Choroid plexus epithelial cell (primary cell): ENCODE results near the gene PHACTR2.
"Not testable (repeated sequence)": the region's sequence is repeated elsewhere in the genome, so short reads cannot be mapped to it uniquely, and the experiment has no call there.

Source experiments
- DNase-seq: peaks from one replicate; pipeline ENCODE4 v3.0.0-alpha.2; 2010; ENCODE audit warnings: low read depth
- H3K4me3 ChIP-seq: 2 replicates; pipeline ENCODE4 v1.5.1; 2011; ENCODE audit warnings: low read depth, mild to moderate bottlenecking, control low read depth, low read length, moderate library complexity
- TF ChIP-seq, protein P1 (sequence below): conservative IDR thresholded peaks from 2 replicates; pipeline ENCODE4 v1.5.1; 2011; ENCODE audit warnings: low read depth, mild to moderate bottlenecking, control low read depth, inconsistent platforms, low read length, moderate library complexity

Gene PHACTR2

DNA sequence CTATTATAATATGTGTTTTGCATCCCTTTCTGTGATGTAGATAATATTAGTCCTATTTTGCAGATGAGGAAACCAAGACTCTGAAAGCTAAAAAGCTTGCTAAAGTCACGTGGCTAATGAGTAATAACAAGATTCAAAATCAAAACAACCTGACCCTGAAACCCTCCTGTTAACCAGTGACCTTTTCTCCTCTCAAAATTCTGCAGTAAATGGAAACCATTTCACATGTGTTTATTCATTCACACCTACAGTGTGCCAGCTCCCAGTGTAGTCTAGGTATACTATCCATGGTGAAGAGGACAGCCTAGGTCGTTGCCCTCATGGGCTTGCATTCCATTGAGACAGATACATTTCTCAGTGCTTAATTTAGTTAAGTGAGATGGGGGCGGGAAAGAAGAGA, 30.6 kb upstream of the PHACTR2 start:
- no peak for DNase-seq
- TF ChIP-seq, protein P1, sequence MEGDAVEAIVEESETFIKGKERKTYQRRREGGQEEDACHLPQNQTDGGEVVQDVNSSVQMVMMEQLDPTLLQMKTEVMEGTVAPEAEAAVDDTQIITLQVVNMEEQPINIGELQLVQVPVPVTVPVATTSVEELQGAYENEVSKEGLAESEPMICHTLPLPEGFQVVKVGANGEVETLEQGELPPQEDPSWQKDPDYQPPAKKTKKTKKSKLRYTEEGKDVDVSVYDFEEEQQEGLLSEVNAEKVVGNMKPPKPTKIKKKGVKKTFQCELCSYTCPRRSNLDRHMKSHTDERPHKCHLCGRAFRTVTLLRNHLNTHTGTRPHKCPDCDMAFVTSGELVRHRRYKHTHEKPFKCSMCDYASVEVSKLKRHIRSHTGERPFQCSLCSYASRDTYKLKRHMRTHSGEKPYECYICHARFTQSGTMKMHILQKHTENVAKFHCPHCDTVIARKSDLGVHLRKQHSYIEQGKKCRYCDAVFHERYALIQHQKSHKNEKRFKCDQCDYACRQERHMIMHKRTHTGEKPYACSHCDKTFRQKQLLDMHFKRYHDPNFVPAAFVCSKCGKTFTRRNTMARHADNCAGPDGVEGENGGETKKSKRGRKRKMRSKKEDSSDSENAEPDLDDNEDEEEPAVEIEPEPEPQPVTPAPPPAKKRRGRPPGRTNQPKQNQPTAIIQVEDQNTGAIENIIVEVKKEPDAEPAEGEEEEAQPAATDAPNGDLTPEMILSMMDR: no peak
- H3K4me3 ChIP-seq: no peak overlapping the region

DNA sequence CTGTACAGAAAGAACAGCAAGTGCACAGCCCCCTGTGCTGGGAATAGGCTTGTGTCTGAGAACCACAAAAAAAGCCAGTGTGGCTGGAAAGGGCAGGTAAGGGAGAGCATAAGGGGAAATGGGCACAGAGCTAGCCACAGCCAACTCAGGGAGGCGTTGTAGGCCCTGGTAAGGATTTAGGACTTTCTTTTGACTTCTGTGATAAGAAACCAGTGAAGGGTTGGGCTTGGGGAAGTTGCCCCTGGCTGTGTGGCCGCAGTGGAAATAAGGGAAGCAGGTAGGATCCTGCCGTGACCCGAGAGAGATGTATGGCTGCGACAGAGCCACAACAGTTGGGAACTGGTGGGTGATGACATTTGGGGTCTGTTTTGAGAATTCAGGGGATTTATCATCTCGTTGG, 30.0 kb upstream of the PHACTR2 start:
- TF ChIP-seq, protein P1: no peak
- DNase-seq: no peak
- no peak overlapping the region for H3K4me3 ChIP-seq

DNA sequence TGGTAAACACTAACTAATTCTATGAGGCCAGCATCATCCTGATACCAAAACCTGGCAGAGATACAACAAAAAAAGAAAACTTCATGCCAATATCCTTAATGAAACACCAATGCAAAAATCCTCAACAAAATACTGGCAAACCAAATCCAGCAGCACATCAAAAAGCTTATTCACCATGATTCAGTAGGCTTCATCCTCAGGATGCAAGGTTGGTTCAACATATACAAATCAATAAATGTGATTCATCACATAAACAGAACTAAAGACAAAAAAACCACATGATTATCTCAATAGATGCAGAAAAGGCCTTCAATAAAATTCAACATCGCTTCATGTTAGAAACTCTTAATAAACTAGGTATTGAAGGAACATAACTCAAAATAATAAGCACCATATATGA, 28.4 kb upstream of the PHACTR2 start:
- not testable (repeated sequence) for H3K4me3 ChIP-seq, DNase-seq

DNA sequence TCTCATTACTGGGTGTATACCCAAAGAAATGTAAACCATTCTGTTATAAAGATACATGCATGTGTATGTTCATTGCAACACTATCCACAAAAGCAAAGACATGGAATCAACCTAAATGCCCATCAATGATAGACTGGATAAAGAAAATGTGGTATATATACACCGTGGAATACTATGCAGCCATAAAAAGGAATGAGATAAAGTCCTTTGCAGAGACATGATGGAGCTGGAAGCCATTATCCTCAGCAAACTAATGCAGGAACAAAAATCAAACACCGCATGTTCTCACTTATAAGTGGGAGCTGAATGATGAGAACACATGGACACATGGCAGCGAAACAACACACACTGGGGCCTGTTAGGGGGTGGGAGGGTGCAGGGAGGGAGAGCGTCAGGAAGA, 26.4 kb upstream of the PHACTR2 start:
- DNase-seq, H3K4me3 ChIP-seq: not testable (repeated sequence)

DNA sequence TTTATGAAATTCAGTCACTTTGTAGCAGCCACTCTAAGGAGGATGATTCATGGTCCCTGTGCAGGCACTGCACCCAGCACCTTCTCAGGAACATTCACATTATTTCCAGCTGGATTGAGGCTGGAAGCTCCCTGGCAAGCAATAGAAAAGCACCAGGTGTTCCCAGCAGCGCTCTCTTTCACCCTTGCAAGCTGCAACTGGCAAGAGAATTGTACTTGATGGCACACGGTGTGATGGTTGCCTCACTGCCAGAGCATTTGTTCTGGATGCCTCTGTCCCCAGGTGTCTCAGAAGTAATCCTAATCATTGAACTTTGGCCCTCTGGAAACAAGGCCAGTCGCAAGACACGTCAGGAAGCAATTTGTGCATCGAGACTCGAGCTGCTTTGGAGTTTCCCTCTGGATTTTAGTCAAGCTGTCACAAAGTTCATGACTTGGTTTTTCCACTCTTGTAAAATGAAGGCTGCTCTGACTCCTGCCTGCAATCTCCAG, 24.9 kb upstream of the PHACTR2 start:
- no peak for DNase-seq
- no peak overlapping the region for H3K4me3 ChIP-seq
- TF ChIP-seq, protein P1: no peak

DNA sequence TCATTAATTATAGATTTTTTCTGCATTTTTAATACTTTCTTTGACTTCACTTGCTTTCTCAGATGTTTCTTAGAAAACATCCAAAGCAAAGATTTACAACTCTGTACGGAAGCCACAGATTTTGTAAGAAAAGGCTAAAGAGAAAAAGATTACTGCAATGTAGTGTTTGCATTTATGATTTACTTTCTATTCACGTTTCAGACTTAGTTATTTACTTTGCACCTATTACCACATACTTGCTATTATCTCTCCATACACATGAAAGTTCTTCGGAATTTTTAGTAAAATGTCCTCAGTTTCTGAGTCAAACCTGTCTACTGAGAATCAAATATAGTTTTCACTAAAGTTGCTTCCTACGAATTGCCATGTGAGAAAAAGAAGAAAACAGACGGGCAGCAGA, 22.2 kb upstream of the PHACTR2 start:
- TF ChIP-seq, protein P1: no peak
- H3K4me3 ChIP-seq: no peak overlapping the region
- DNase-seq: no peak

DNA sequence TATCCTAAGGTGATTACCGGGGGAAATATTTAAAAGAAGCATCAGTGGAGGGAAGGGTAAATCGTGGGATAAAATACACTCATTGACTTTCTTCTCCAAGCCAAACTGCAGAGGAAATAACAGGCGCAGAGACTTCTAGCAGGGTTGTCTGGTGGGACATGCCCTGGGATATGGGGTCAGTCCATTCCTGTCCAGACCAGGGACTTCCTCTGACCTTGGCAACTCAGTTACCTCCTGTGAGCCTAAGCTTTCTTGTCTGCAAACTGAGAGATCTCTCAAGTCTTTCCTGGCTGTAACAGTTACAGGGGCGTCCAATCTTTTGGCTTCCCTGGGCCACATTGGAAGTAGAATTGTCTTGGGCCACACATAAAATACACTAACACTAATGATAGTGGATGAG, 21.7 kb upstream of the PHACTR2 start:
- no peak for DNase-seq
- TF ChIP-seq, protein P1: no peak
- no peak overlapping the region for H3K4me3 ChIP-seq

DNA sequence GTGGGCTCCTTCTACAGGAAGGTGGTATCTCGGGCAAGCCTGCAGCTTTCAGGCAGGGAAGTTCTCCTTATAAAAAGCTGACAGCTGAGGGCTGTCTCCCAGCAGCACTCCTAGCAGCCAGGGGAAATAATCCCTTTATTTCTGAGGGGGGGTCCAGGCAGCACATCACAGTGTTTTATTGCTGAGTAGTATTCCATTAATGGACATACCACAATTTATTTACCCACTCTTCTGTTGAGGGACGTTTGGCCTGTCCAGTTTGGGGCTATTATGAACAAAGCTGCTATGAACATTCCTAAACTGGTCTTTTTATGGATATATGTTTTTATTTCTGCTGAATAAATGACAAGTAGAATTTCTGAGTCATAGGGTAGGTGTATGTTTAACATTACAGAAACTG, 20.0 kb upstream of the PHACTR2 start:
- TF ChIP-seq, protein P1: no peak
- H3K4me3 ChIP-seq: no peak overlapping the region
- DNase-seq: no peak

DNA sequence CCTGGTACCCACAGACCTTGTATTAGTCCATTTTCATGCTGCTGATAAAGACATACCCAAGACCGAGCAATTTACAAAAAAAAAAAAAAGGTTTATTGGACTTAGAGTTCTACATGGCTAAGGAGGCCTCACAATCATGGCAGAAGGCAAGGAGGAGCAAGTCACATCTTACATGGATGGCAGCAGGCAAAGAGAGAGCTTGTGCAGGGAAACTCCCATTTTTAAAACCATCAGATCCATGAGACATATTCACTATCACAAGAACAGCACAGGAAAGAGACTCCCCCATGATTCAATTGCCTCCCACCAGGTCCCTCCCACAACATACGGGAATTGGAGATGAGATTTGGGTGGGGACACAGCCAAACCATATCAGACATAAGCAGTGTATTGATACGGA, 17.6 kb upstream of the PHACTR2 start:
- not testable (repeated sequence) for DNase-seq, H3K4me3 ChIP-seq
